Measurements from ENCODE around the gene FAM163B.

The FAM163B gene

DNA sequence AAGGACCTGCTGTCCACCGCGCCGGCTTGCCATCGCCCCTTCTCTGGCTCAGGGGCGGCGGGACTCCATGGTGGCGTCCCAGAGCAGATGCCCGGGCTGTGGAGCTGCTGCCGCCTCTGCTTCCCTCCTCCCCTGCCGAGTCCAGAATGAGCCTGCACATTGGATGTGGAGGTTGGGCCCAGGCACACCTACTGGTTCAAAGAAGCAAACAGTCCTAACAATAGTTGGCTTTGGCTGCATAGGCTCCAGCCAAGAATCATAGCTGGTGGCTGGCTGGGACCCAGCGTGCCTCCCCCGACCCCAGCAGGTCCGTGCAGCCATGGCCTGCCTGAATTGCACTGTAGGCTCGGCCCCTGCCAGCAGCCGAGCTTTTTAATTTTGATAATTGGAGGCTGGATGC is 48.9 kb downstream of the FAM163B start:
- Histone ChIP-seq H3K27ac (no peak overlapping the region), H3K36me3 (no peaks in the 10 kb centered on the region), H3K27me3 (peaks cover 0 to 57% of the 10 kb centered on the region in 2 donors), H3K4me3 (no peak overlapping the region), H3K9me3 (no peaks in the 10 kb centered on the region), H3K4me1 (peaks cover 0 to 25% (median 11%) of the 10 kb centered on the region in 4 donors)
- no peak for DNase-seq
- TF ChIP-seq, protein P1, sequence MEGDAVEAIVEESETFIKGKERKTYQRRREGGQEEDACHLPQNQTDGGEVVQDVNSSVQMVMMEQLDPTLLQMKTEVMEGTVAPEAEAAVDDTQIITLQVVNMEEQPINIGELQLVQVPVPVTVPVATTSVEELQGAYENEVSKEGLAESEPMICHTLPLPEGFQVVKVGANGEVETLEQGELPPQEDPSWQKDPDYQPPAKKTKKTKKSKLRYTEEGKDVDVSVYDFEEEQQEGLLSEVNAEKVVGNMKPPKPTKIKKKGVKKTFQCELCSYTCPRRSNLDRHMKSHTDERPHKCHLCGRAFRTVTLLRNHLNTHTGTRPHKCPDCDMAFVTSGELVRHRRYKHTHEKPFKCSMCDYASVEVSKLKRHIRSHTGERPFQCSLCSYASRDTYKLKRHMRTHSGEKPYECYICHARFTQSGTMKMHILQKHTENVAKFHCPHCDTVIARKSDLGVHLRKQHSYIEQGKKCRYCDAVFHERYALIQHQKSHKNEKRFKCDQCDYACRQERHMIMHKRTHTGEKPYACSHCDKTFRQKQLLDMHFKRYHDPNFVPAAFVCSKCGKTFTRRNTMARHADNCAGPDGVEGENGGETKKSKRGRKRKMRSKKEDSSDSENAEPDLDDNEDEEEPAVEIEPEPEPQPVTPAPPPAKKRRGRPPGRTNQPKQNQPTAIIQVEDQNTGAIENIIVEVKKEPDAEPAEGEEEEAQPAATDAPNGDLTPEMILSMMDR (IDR thresholded peaks at IDR 0.05) = no peak
- intact Hi-C loops (cut with DNase I; ENCODE audit: low total_unique reads) = no loop called here

DNA sequence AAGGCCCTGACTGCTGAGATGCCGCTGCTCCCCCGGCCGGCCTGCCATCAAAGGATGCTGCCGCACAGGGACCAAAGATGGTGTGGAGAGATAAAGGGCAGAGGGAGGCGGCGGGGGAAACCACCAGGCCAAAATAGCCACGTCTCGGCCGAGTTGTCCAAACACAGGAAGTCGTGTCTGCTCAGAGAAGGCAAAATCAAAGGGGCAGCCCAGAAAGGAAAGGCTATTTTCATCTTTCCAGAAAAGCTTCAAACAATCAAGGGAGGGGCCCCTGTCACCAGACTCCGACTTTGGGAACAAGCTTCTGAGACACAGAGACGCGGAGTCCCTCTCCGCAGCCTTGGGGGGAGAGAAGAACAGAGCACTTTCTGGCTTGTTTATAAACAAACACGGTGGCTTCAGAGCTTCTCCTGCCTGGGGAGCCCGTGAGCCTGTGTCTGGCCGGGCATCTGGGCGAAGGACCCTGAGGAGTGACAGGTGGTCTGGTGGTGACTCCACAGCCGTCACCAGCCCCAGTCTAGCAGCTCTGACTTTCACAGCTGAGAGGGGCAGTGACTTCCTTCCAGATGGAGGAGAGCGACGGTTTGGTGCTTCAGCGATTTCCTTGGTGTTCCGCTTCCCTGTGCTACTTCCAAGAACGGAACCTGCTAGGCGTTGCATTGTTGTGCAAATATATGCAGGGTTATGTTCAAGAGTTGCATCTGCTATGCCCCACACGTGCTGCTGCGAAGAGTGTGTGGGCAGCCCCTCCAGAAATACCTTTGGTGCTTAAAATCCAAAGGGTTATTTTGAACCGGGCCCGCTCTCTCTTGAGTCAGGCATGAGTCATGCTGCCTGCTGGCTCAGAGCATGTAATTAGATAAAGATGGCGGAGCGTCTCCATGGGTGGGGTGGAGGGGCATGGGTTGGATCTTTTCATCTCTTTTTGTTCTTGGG is 50.7 kb downstream of the FAM163B start:
- no peak overlapping the region for H3K4me3 ChIP-seq
- peaks cover 0 to 59% of the 10 kb centered on the region in 2 donors for H3K27me3 ChIP-seq
- TF ChIP-seq, protein P1 (IDR thresholded peaks at IDR 0.05) = no peak
- intact Hi-C loops (cut with DNase I; ENCODE audit: low total_unique reads) = no loop called here
- H3K36me3 ChIP-seq = no peaks in the 10 kb centered on the region
- H3K9me3 ChIP-seq = no peaks in the 10 kb centered on the region
- H3K27ac ChIP-seq = no peak overlapping the region
- no peak for DNase-seq
- H3K4me1 ChIP-seq = peaks cover 0 to 21% (median 10%) of the 10 kb centered on the region in 4 donors

DNA sequence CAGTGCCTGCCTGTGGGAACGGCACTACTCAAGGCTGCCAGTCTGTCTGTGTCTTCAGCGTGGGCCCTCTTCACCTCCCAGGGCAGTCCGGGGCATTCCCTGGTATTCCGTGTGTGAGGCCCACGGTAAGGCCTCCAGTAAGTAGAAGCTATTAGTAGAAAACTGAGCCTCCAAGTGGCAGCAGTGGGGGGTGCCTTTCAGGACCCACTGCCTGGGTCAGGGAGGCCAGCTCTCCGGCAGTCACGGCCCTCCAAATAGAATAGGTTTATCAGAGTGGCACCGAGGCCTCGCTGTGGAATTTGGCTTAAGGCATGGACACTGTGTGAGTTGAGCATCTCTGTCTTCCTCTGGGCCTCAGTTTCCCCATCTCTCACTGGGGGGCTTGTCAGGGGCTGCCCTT is 51.6 kb downstream of the FAM163B start:
- Histone ChIP-seq H3K4me3 (no peak overlapping the region), H3K27ac (no peak overlapping the region), H3K36me3 (no peaks in the 10 kb centered on the region), H3K4me1 (peaks cover 0 to 14% (median 6%) of the 10 kb centered on the region in 4 donors), H3K27me3 (peaks cover 0 to 56% of the 10 kb centered on the region in 2 donors), H3K9me3 (no peaks in the 10 kb centered on the region)
- no peak for DNase-seq
- intact Hi-C loops (cut with DNase I; ENCODE audit: low total_unique reads) = no loop called here
- TF ChIP-seq, protein P1 (IDR thresholded peaks at IDR 0.05) = no peak

DNA sequence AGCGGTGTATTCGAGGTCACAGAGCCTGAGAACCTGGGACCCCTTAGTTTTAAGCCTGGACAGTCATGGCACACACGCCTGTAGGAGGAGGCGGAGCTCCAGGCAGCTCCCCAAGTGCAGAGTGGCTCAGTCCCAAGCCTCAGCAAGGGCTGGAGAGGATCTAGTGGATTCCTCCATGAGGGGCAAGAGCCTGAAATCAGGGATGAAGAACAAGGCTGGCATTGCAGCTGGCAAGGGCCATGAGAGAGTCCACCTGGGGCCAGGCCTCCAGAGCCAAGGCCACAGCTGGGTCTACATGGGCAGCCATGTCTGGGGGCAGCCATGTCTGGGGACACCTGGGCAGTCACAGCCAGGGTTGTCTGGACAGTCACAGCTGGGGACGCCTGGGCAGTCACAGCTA is 52.8 kb downstream of the FAM163B start:
- TF ChIP-seq, protein P1 (IDR thresholded peaks at IDR 0.05) = no peak
- Histone ChIP-seq H3K4me1 (peaks cover 0 to 14% (median 6%) of the 10 kb centered on the region in 4 donors), H3K4me3 (no peak overlapping the region)

DNA sequence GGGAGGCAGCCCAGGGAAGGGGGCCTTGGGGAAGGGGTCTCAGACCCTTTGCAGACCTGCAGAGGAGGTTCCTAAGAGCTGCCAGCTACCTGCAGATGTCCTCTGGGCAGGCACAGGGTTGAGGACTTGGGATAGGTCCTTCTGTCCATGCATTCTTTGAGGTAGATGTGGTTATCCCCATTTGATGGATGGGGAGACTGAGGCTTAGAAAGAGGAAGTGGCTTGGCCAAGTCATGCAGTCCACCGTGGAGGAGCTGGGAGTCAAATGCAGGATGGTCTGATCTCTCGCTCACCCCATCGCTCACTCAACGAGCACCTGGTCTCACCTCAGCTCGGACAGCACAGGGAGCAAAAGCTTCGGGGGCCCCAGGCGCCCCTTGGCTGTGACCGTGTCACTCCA is 54.5 kb downstream of the FAM163B start:
- Histone ChIP-seq H3K27ac (no peak overlapping the region), H3K36me3 (no peaks in the 10 kb centered on the region), H3K27me3 (peaks cover 0 to 33% of the 10 kb centered on the region in 2 donors), H3K4me1 (peaks cover 0 to 14% (median 6%) of the 10 kb centered on the region in 4 donors), H3K9me3 (no peaks in the 10 kb centered on the region), H3K4me3 (no peak overlapping the region)
- intact Hi-C loops (cut with DNase I; ENCODE audit: low total_unique reads) = no loop called here
- no peak for DNase-seq
- TF ChIP-seq, protein P1 (IDR thresholded peaks at IDR 0.05) = no peak

More for the DNA sequence above, 52.8 kb downstream of the FAM163B start:
- Histone ChIP-seq H3K27me3 (peaks cover 0 to 48% of the 10 kb centered on the region in 2 donors), H3K36me3 (no peaks in the 10 kb centered on the region), H3K9me3 (no peaks in the 10 kb centered on the region), H3K27ac (no peak overlapping the region)
- DNase-seq = no peak
- intact Hi-C loops (cut with DNase I; ENCODE audit: low total_unique reads) = no loop called here
